Choroid plexus epithelial cell (primary cell): ENCODE data around the gene TAPBP.
"Not testable (repeated sequence)": the region's sequence is repeated elsewhere in the genome, so short reads cannot be mapped to it uniquely, and the experiment has no call there.

ENCODE experiments used
- DNase-seq: peaks from one replicate; pipeline ENCODE4 v3.0.0-alpha.2; 2010; ENCODE audit warnings: low read depth
- H3K4me3 ChIP-seq: 2 replicates; pipeline ENCODE4 v1.5.1; 2011; ENCODE audit warnings: low read depth, mild to moderate bottlenecking, control low read depth, low read length, moderate library complexity
- CTCF ChIP-seq: conservative IDR thresholded peaks from 2 replicates; pipeline ENCODE4 v1.5.1; 2011; ENCODE audit warnings: low read depth, mild to moderate bottlenecking, control low read depth, inconsistent platforms, low read length, moderate library complexity

The TAPBP gene

DNA sequence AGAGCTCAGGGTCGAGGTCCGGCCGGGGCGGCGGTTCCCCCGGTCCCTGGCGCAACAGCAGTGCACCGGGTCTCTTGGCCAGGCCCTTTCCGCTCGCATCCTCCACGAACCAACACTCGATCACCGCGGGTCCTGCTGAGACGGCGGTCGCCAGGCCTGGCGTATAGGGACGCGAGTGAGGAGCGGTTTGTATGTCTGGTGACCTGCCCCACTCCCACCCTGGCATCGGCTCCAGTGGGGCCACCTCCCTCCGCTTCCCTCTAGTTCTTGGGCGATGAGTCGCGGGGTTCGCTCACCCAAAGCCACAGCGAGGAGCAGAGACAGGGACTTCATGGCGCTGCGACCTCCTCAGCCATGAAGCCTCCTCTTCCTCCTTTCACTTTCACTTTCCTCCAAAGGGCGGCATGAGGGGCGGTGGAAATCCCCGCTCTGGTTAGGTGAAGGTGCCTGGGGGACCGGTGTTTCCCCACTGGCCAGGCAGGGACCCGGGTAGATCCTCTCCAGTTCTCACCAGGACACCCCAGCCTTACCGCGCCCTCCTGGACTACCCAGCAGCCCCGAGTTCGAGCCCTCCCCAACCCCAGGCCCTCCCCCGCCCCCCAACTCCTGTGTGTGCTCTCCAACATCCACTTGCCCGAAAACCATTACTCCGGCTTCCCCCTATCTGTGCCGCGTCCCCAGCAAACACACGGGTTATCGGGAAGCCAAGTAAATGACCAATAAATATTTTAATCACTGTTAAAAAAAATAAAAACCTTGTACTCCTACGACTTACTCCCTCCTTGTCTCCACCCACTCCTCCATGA lies at the start of gene TAPBP:
Gene TAPBP (minus strand): TSS at position 370 of the 806 bp plus-strand sequence. CDS start 37 bp downstream, at position 333.
- peak; percentile 75 for DNase-seq
- peak within 1 kb of the TSS; percentile 92 for H3K4me3 ChIP-seq
- no peak for TF ChIP-seq CTCF

DNA sequence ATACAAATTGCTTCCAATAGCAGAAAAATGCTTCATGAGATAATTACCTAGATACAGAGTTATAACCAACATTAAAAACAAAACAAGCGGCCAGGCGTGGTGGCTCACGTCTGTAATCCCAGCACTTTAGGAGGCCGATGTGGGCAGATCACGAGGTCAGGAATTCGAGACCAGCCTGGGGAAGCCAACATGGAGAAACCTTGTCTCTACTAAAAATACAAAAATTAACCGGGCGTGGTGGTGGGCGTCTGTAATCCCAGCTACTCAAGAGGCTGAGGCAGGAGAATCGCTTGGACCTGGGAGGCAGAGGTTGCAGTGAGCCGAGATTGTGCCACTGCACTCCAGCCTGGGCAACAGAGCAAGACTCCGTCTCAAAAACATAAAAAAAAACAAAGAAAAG lies 49.6 kb upstream of the TAPBP start:
- H3K4me3 ChIP-seq, DNase-seq: not testable (repeated sequence)

GRCh38 chr6:33359331-33359730 lies 45.5 kb upstream of the TAPBP start:
- TF ChIP-seq CTCF, result no peak
- DNase-seq, result no peak
- no peak overlapping the region for H3K4me3 ChIP-seq

GRCh38 chr6:33357160-33357871 lies 43.4 kb upstream of the TAPBP start:
- DNase-seq, result not testable (repeated sequence)

GRCh38 chr6:33356295-33356694 lies 42.4 kb upstream of the TAPBP start:
- no peak overlapping the region for H3K4me3 ChIP-seq
- no peak for TF ChIP-seq CTCF
- DNase-seq, result no peak

More at GRCh38 chr6:33357160-33357871, 43.4 kb upstream of the TAPBP start:
- H3K4me3 ChIP-seq, result not testable (repeated sequence)

- H3K4me3 ChIP-seq, result not testable (repeated sequence)
Measured at GRCh38 chr6:33355860-33356259, 42.0 kb upstream of the TAPBP start.

GRCh38 chr6:33347816-33348215 lies 33.9 kb upstream of the TAPBP start:
- DNase-seq, result no peak
- no peak for TF ChIP-seq CTCF
- no peak overlapping the region for H3K4me3 ChIP-seq

More at GRCh38 chr6:33355860-33356259, 42.0 kb upstream of the TAPBP start:
- not testable (repeated sequence) for DNase-seq

- DNase-seq, result peak; percentile 32
- H3K4me3 ChIP-seq, result not testable (repeated sequence)
Measured at GRCh38 chr6:33346972-33347371, 33.1 kb upstream of the TAPBP start.
